ENCODE data around the gene VSTM4. TPM values are rescaled to one million over a fixed set of nuclear protein-coding genes. Genes with fewer than 3 reads are reported as not detected.

The VSTM4 gene
- polyA plus RNA-seq, 1 donor (not counting 4 experiments of a cell fraction or from before 2014, with no cell fraction given) = not detected

GRCh38 chr10:49061667-49062066 lies 53.7 kb downstream of the VSTM4 start:
- dilution Hi-C loops (cut with MboI; ENCODE audit: extremely low pct_ligation_motif_present, low sequenced_read_pairs) = no loop called here
- FAIRE-seq = no peak
- Histone ChIP-seq H3K27me3 (ENCODE audit: control insufficient read depth, extremely low read depth, insufficient read depth, low read length) (no peaks in the 10 kb centered on the region), H3K9me1 (ENCODE audit: control insufficient read depth, extremely low read depth, insufficient read depth, low read length) (no peaks in the 10 kb centered on the region), H3K9ac (ENCODE audit: control insufficient read depth, extremely low read depth, insufficient read depth, low read length) (no peak overlapping the region), H3K4me2 (ENCODE audit: control insufficient read depth, extremely low read depth, insufficient read depth, low read depth, low read length) (no peak overlapping the region), H3K4me3 (ENCODE audit: control insufficient read depth in 2 of 3, extremely low read depth in 1 of 3, insufficient read depth in 2 of 3, low read depth in 1 of 3, low read length in 3 of 3) (no peak overlapping the region), H4K20me1 (ENCODE audit: control insufficient read depth, extremely low read depth, insufficient read depth, low read length) (no peaks in the 10 kb centered on the region), H2AFZ (ENCODE audit: control insufficient read depth, low read length) (no peak overlapping the region), H3K9me3 (ENCODE audit: control insufficient read depth, low read depth, low read length) (no peaks in the 10 kb centered on the region), H3K27ac (ENCODE audit: control insufficient read depth, insufficient read depth, low read length) (no peak overlapping the region), H3K4me1 (ENCODE audit: control insufficient read depth, extremely low read depth, insufficient read depth, low read length) (no peaks in the 10 kb centered on the region), H3K79me2 (ENCODE audit: control insufficient read depth, insufficient read depth, low read length) (no peaks in the 10 kb centered on the region), H3K36me3 (ENCODE audit: control insufficient read depth in 2 of 2, extremely low read depth in 1 of 2, insufficient read depth in 2 of 2, low read length in 2 of 2) (no peaks in the 10 kb centered on the region)
- TF ChIP-seq CTCF (optimal IDR thresholded peaks at IDR 0.05 in 1 of 3, IDR thresholded peaks at IDR 0.05 in 1 of 3, conservative IDR thresholded peaks at IDR 0.05 in 1 of 3; ENCODE audit: extremely low read depth in 1 of 3, insufficient read depth in 2 of 3, low read length in 3 of 3) (no peak), EZH2 (IDR thresholded peaks at IDR 0.05; ENCODE audit: low read length) (no peak)
- no peak for DNase-seq (ENCODE audit: low read depth, low spot score)

DNA sequence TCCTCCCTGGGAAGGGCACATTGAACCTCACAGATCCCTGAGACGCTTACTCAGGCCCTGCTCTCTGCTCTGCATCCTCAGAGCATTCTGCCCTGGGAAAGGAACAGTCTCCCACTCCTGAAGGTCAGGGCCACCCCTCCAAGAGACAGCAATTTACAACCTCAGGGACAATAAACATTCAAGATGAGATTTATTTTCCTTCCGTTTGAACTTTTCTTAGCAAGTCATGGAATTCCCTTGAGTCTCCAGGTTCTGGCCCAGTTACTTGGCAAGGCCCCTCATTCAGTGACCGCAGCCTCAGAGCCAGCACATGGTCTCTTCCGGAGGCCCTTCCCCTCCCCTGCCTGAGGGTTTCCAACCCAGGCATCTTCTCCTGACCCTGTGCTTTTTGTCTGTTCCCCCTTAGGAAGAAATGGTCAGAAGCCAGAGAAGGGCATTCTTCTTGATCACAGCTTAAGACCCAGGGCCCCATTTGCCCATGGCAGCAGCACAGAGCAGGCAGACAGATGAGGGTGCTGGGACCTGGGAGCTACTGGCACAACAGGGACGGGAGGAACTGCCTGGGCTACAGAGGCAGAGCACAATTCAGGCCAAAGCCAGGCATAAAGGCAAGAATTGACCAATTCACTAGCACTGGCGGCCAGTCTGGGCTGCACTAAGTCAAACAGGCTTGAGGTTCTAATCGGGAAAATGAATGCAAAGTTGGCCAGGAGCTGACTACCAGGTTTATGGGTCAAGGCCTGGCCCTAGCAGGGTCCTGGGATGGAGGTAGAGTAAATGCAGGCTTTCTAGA lies 56.7 kb downstream of the VSTM4 start:
- no peak overlapping the region for H3K9ac ChIP-seq (ENCODE audit: control insufficient read depth, extremely low read depth, insufficient read depth, low read length)
- H3K9me3 ChIP-seq (ENCODE audit: control insufficient read depth, low read depth, low read length) = no peaks in the 10 kb centered on the region
- H4K20me1 ChIP-seq (ENCODE audit: control insufficient read depth, extremely low read depth, insufficient read depth, low read length) = no peaks in the 10 kb centered on the region
- no peak overlapping the region for H2AFZ ChIP-seq (ENCODE audit: control insufficient read depth, low read length)
- H3K4me3 ChIP-seq (ENCODE audit: control insufficient read depth in 2 of 3, extremely low read depth in 1 of 3, insufficient read depth in 2 of 3, low read depth in 1 of 3, low read length in 3 of 3) = no peak overlapping the region
- dilution Hi-C loops (cut with MboI; ENCODE audit: extremely low pct_ligation_motif_present, low sequenced_read_pairs) = no loop called here
- no peak overlapping the region for H3K27ac ChIP-seq (ENCODE audit: control insufficient read depth, insufficient read depth, low read length)
- no peaks in the 10 kb centered on the region for H3K9me1 ChIP-seq (ENCODE audit: control insufficient read depth, extremely low read depth, insufficient read depth, low read length)
- peaks cover 3% of the 10 kb centered on the region for H3K27me3 ChIP-seq (ENCODE audit: control insufficient read depth, extremely low read depth, insufficient read depth, low read length)
- no peaks in the 10 kb centered on the region for H3K4me1 ChIP-seq (ENCODE audit: control insufficient read depth, extremely low read depth, insufficient read depth, low read length)
- H3K36me3 ChIP-seq (ENCODE audit: control insufficient read depth in 2 of 2, extremely low read depth in 1 of 2, insufficient read depth in 2 of 2, low read length in 2 of 2) = no peaks in the 10 kb centered on the region
- no peaks in the 10 kb centered on the region for H3K79me2 ChIP-seq (ENCODE audit: control insufficient read depth, insufficient read depth, low read length)
- no peak overlapping the region for H3K4me2 ChIP-seq (ENCODE audit: control insufficient read depth, extremely low read depth, insufficient read depth, low read depth, low read length)
- DNase-seq (ENCODE audit: low read depth, low spot score) = no peak
- FAIRE-seq = no peak
- no peak for TF ChIP-seq EZH2 (IDR thresholded peaks at IDR 0.05; ENCODE audit: low read length)
- TF ChIP-seq CTCF (optimal IDR thresholded peaks at IDR 0.05 in 1 of 3, IDR thresholded peaks at IDR 0.05 in 1 of 3, conservative IDR thresholded peaks at IDR 0.05 in 1 of 3; ENCODE audit: extremely low read depth in 1 of 3, insufficient read depth in 2 of 3, low read length in 3 of 3) = no peak
